ENCODE data around the gene RBM46.

Gene RBM46

GRCh38 chr4:154781126-154781982 is at the start of gene RBM46:
Gene RBM46 (plus strand): TSS chr4:154781272. CDS start chr4:154796753, 15,481 bp downstream.
- DNase-seq: no peak

GRCh38 chr4:154731756-154732155 is 49.3 kb upstream of the RBM46 start:
- no peak for DNase-seq

GRCh38 chr4:154732669-154733068 is 48.4 kb upstream of the RBM46 start:
- no peak for DNase-seq

- no peak for DNase-seq
These were observed 44.3 kb upstream of the RBM46 start for GRCh38 chr4:154736770-154737169.

- no peak for DNase-seq
These were observed 42.6 kb upstream of the RBM46 start for GRCh38 chr4:154738426-154738825.

GRCh38 chr4:154739111-154739510 is 42.0 kb upstream of the RBM46 start:
- no peak for DNase-seq

GRCh38 chr4:154740462-154740861 is 40.6 kb upstream of the RBM46 start:
- DNase-seq: no peak

- no peak for DNase-seq
These were observed 39.9 kb upstream of the RBM46 start for GRCh38 chr4:154741131-154741665.

- no peak for DNase-seq
These were observed 38.9 kb upstream of the RBM46 start for GRCh38 chr4:154741922-154742850.

- peak; percentile 37 for DNase-seq
These were observed 37.3 kb upstream of the RBM46 start, which contains the start of gene LRAT for GRCh38 chr4:154743683-154744340. Gene LRAT (plus strand): TSS chr4:154744000. CDS start chr4:154744327, 327 bp downstream.

- no peak for DNase-seq
These were observed 36.6 kb upstream of the RBM46 start for GRCh38 chr4:154744341-154744926.

- no peak for DNase-seq
These were observed 23.4 kb upstream of the RBM46 start for GRCh38 chr4:154757713-154758112.

- no peak for DNase-seq
These were observed 20.2 kb upstream of the RBM46 start for GRCh38 chr4:154760895-154761294.

GRCh38 chr4:154778264-154778663 is 2.8 kb upstream of the RBM46 start:
- DNase-seq: no peak

- no peak for DNase-seq
These were observed 1.6 kb upstream of the RBM46 start for GRCh38 chr4:154779362-154779947.

GRCh38 chr4:154781983-154782293 is 866 bp downstream of the RBM46 start:
- no peak for DNase-seq

GRCh38 chr4:154807042-154807630 is 26.1 kb downstream of the RBM46 start:
- no peak for DNase-seq

- no peak for DNase-seq
These were observed 37.2 kb downstream of the RBM46 start for GRCh38 chr4:154818230-154818629.

GRCh38 chr4:154822775-154823174 is 41.7 kb downstream of the RBM46 start:
- no peak for DNase-seq

- DNase-seq: no peak
These were observed 55.0 kb downstream of the RBM46 start for GRCh38 chr4:154836030-154836429.

GRCh38 chr4:154836513-154836912 is 55.4 kb downstream of the RBM46 start:
- no peak for DNase-seq

GRCh38 chr4:154838155-154838554 is 57.1 kb downstream of the RBM46 start:
- no peak for DNase-seq

All from stimulated activated CD4-positive, alpha-beta T cell treated with anti-CD3 and anti-CD28 coated beads, Interleukin-1b, Interleukin-23, amount 100 ng/mL, for 48 hours (primary cell).